Adrenal gland (tissue), 12 donors: ENCODE data around the gene KCNJ4. TPM values are rescaled to one million over a fixed set of nuclear protein-coding genes. Genes with fewer than 3 reads are reported as not detected.

Experiments
- DNase-seq, 7 donors: peaks; one replicate each; pipeline ENCODE4 v3.0.0-alpha.2; 2019 to 2020
- H3K27ac ChIP-seq, 5 donors: fragments of 200-600 bp; sonication (generic) in 4 of 5; 1 replicate in 3 of 5; 2 replicates in 2 of 5; pipeline versions ENCODE4 v1.5.1 to v1.8.0; 2016 to 2020; ENCODE audit warnings: mild to moderate bottlenecking in 1 of 5
- H3K27me3 ChIP-seq: fragments of 200-600 bp; 2 replicates; pipeline ENCODE4 v1.8.0; 2021
- H3K36me3 ChIP-seq, 2 donors: fragments of 200-600 bp; replicated peaks in 1 of 2; 1 replicate in 1 of 2; 2 replicates in 1 of 2; pipeline versions ENCODE4 v1.5.1 to v1.8.0; 2018 to 2022
- H3K4me1 ChIP-seq, 2 donors: fragments of 200-600 bp; replicated peaks in 1 of 2; 1 replicate in 1 of 2; 2 replicates in 1 of 2; pipeline versions ENCODE4 v1.5.1 to v1.8.0; 2018 to 2021
- H3K4me3 ChIP-seq, 4 donors: fragments of 200-600 bp; sonication (generic) in 3 of 4; one replicate each; pipeline ENCODE4 v1.5.1; 2016 to 2018
- H3K9me3 ChIP-seq, 3 donors: fragments of 200-600 bp; sonication (generic) in 1 of 3; replicated peaks in 1 of 3; 1 replicate in 2 of 3; 2 replicates in 1 of 3; pipeline versions ENCODE4 v1.5.1 to v1.8.0; 2016 to 2021
- CTCF ChIP-seq, 6 experiments: fragments of 450-650 bp in 4 of 6; fragments of 200-600 bp in 2 of 6; sonication (generic) in 1 of 6; IDR thresholded peaks; 1 replicate in 5 of 6; 2 replicates in 1 of 6; pipeline versions ENCODE4 v1.5.1 to v1.8.0; 2016 to 2021; ENCODE audit warnings: antibody characterized with exemption in 6 of 6, mild to moderate bottlenecking in 2 of 6, moderate library complexity in 1 of 6
- POLR2A ChIP-seq, 2 donors: fragments of 450-650 bp; IDR thresholded peaks; one replicate each; pipeline ENCODE4 v1.6.1; 2017; ENCODE audit warnings: antibody characterized with exemption in 2 of 2, mild to moderate bottlenecking in 2 of 2, moderate library complexity in 1 of 2
- WGBS, 4 donors: extraction: QIAGEN DNeasy Blood & Tissue Kit in 2 of 4; methylation state at CpG; one replicate each; pipeline versions ENCODE4 v1.1.5 to v1.1.7; 2013 to 2017; 5-methylcytosine and 5-hydroxymethylcytosine counted together
- intact Hi-C, 2 donors: fragments of 100-400 bp; cut with DNase I; formaldehyde crosslinking; loops; one replicate each; pipeline versions ENCODE4 v1.14.1 to v1.15.0; 2022 to 2023
- polyA plus RNA-seq, 3 donors: library from polyadenylated mRNA; stranded (reverse); fragments of 200-250 nt in 2 of 3; fragments of 350-450 nt in 1 of 3; fragmentation: Illumina TruSeq in 1 of 3; extraction: RNeasy Lipid Tissue Mini Kit (QIAGEN cat#74804) in 1 of 3; gene quantifications; one replicate each; pipeline ENCODE4 v1.2.3, GENCODE V29; 2013 to 2014
- total RNA-seq, 9 donors: library from RNA; depleted of rRNA in 4 of 9; stranded (reverse); fragments of >200 nt in 4 of 9; fragments of 120-200 nt in 1 of 9; fragmentation: NEBNext Ultra II Directional in 1 of 9; extraction: Animal tissue kit (Norgen Biotek cat#: 25700) in 1 of 9; gene quantifications; one replicate each; pipeline versions ENCODE4 v1.1.0 to v1.2.4, GENCODE V29; 2013 to 2023
- donor health status: healthy with polysubstance abuse.
- donor health status: Bipolar disorder and iron deficiency.
- donor health status: DM: yes; HTN: yes; CAD: no.
- donor health status: DM: no; HTN: no; CAD: no.
- donor health status: DM: no; HTN: no; CAD: no.
- donor health status: DM: yes; HTN: yes; CAD: no.

The KCNJ4 gene
- total and polyA plus RNA-seq, 12 donors, result 0.07 to 0.56 (median 0.28) TPM; not detected in 5

GRCh38 chr22:38494939-38495338 is 39.9 kb upstream of the KCNJ4 start:
- DNase-seq, result peak in 1 of 7 donors; percentile 49
- Histone ChIP-seq H3K27ac (no peak overlapping the region), H3K27me3 (no peaks in the 10 kb centered on the region), H3K9me3 (no peaks in the 10 kb centered on the region), H3K4me1 (peaks cover 0 to 25% of the 10 kb centered on the region in 2 donors), H3K4me3 (no peak overlapping the region), H3K36me3 (peaks cover 0 to 99% of the 10 kb centered on the region in 2 donors)
- TF ChIP-seq CTCF (IDR thresholded peaks at IDR 0.05), result no peak
- no peak for TF ChIP-seq POLR2A (IDR thresholded peaks at IDR 0.05)
- WGBS, 4 donors, result 85 to 93% (median 89%) methylated on average over 12 of the region's 12 CpGs
- intact Hi-C loops, result no loop called here

DNA sequence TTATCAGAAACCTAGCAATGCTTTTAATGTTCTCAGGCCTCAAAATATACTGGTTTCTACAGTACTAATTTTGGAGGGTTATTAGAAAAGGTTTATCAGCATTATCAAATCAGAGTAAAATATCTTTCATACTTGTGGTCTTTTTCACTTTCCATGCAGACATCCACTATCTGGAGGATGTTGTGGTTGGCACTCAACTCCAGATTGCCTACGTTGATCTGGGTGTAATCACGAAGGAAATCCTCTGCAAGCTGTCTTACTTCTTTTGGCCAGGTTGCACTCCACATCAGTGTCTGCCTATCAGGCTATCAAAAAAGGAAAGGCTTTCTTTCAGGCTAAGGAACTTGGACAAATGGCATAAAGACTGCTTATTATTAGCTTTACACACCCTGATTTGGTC is 39.5 kb upstream of the KCNJ4 start:
- Histone ChIP-seq H3K27me3 (no peaks in the 10 kb centered on the region), H3K9me3 (no peaks in the 10 kb centered on the region), H3K4me3 (no peak overlapping the region), H3K4me1 (peaks cover 0 to 25% of the 10 kb centered on the region in 2 donors), H3K27ac (no peak overlapping the region), H3K36me3 (peaks cover 0 to 99% of the 10 kb centered on the region in 2 donors)
- intact Hi-C loops, result no loop called here
- WGBS, 4 donors, result 29 to 45% (median 32%) methylated on average over 2 of the region's 2 CpGs
- TF ChIP-seq CTCF (IDR thresholded peaks at IDR 0.05) (no peak), POLR2A (IDR thresholded peaks at IDR 0.05) (no peak)
- peak in 1 of 7 donors; percentile 38 for DNase-seq

GRCh38 chr22:38491707-38492348 is 36.8 kb upstream of the KCNJ4 start:
- DNase-seq, result no peak
- peaks cover 0 to 100% of the 10 kb centered on the region in 2 donors for H3K36me3 ChIP-seq
- intact Hi-C loops, result no loop called here
- H3K27me3 ChIP-seq, result no peaks in the 10 kb centered on the region
- WGBS, 4 donors, result 62 to 71% (median 70%) methylated on average over 5 of the region's 5 CpGs
- no peak overlapping the region for H3K4me3 ChIP-seq
- TF ChIP-seq POLR2A (IDR thresholded peaks at IDR 0.05) (no peak), CTCF (IDR thresholded peaks at IDR 0.05) (no peak)
- no peaks in the 10 kb centered on the region for H3K9me3 ChIP-seq
- H3K27ac ChIP-seq, result peak overlapping the region in 2 of 5 donors; percentile 19 to 41
- peaks cover 0 to 32% of the 10 kb centered on the region in 2 donors for H3K4me1 ChIP-seq

DNA sequence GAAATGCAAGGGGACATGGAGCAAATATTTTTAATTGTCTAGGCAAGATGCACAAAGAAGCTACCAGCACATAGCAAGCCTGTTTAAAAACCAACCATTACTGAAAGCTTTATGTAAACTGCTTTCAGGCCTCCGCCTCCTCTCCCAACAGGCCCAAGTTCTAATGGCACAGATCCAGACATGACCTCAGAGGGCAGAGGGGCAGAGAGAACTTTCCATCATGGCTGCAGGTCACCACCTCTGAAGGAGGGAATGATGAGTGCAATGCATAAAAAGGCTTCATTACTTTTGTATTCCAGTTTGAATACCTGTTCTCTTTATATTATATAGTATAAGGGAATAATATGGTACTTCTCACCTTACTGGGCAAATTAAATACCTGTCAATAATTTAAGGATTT is 35.9 kb upstream of the KCNJ4 start:
- Histone ChIP-seq H3K27ac (peak overlapping the region in 2 of 5 donors; percentile 41 to 58), H3K9me3 (no peaks in the 10 kb centered on the region), H3K36me3 (peaks cover 0 to 100% of the 10 kb centered on the region in 2 donors), H3K27me3 (no peaks in the 10 kb centered on the region), H3K4me1 (peaks cover 0 to 25% of the 10 kb centered on the region in 2 donors), H3K4me3 (no peak overlapping the region)
- whole genome bisulfite sequencing, 4 donors, result 58 to 75% (median 64%) methylated on average over 1 of the region's 1 CpG
- intact Hi-C loops, result no loop called here
- DNase-seq, result peak; percentile 59 to 79 (median 71)
- TF ChIP-seq POLR2A (IDR thresholded peaks at IDR 0.05) (no peak), CTCF (IDR thresholded peaks at IDR 0.05) (no peak)
